ENCODE data around the gene LRRK2.

Gene LRRK2

GRCh38 chr12:40342010-40342409 lies 117.2 kb downstream of the LRRK2 start:
- DNase-seq: no peak
- H4K8ac ChIP-seq (ENCODE audit: low read depth, low read length): no peak overlapping the region
- H3K27ac ChIP-seq (ENCODE audit: low read depth, low read length): no peak overlapping the region
- no peak overlapping the region for H2AFZ ChIP-seq (ENCODE audit: insufficient read depth, low read length, poor library complexity)
- H2BK120ac ChIP-seq (ENCODE audit: insufficient read depth, low read length, poor library complexity): no peak overlapping the region
- H3K18ac ChIP-seq (ENCODE audit: low read length): no peak overlapping the region
- no peaks in the 10 kb centered on the region for H3K36me3 ChIP-seq (ENCODE audit: control insufficient read depth in 1 of 2, insufficient read depth in 2 of 2, low read length in 2 of 2)
- no peak overlapping the region for H2BK5ac ChIP-seq (ENCODE audit: low read depth, low read length, poor library complexity)
- H3K79me1 ChIP-seq (ENCODE audit: low read length): no peaks in the 10 kb centered on the region
- no CpG with 5 or more reads among the region's 2 CpGs for WGBS (ENCODE audit: extremely low coverage, insufficient coverage, insufficient read length)
- H3K23ac ChIP-seq (ENCODE audit: low read length): no peak overlapping the region
- H3K4me1 ChIP-seq (ENCODE audit: control insufficient read depth in 1 of 2, insufficient read depth in 2 of 2, low read length in 2 of 2): no peaks in the 10 kb centered on the region
- H3K4me2 ChIP-seq (ENCODE audit: low read length): no peak overlapping the region
- no peak overlapping the region for H3K14ac ChIP-seq (ENCODE audit: low read length)
- H4K12ac ChIP-seq (ENCODE audit: low read depth, low read length): no peak overlapping the region
- H3K27me3 ChIP-seq (ENCODE audit: insufficient read depth, low read length): no peaks in the 10 kb centered on the region
- no peaks in the 10 kb centered on the region for H3K79me2 ChIP-seq (ENCODE audit: control insufficient read depth, insufficient read depth, low read length, poor library complexity)
- H3K9ac ChIP-seq (ENCODE audit: low read length): no peak overlapping the region
- no peaks in the 10 kb centered on the region for H3K9me3 ChIP-seq (ENCODE audit: insufficient read depth, low read depth, low read length)
- no peak overlapping the region for H2AK5ac ChIP-seq (ENCODE audit: low read length)
- no peak overlapping the region for H3K4ac ChIP-seq (ENCODE audit: low read depth, low read length)
- H2BK12ac ChIP-seq (ENCODE audit: low read length): no peak overlapping the region
- H4K91ac ChIP-seq (ENCODE audit: low read depth, low read length): no peak overlapping the region
- H3K4me3 ChIP-seq (ENCODE audit: low read depth, low read length): no peak overlapping the region

- Histone ChIP-seq H2AK5ac (ENCODE audit: low read length) (no peak overlapping the region), H3K79me1 (ENCODE audit: low read length) (no peaks in the 10 kb centered on the region), H3K18ac (ENCODE audit: low read length) (no peak overlapping the region), H4K91ac (ENCODE audit: low read depth, low read length) (no peak overlapping the region), H4K8ac (ENCODE audit: low read depth, low read length) (no peak overlapping the region), H3K23ac (ENCODE audit: low read length) (no peak overlapping the region), H3K27ac (ENCODE audit: low read depth, low read length) (no peak overlapping the region), H3K14ac (ENCODE audit: low read length) (no peak overlapping the region), H3K9me3 (ENCODE audit: insufficient read depth, low read depth, low read length) (no peaks in the 10 kb centered on the region), H3K36me3 (ENCODE audit: control insufficient read depth in 1 of 2, insufficient read depth in 2 of 2, low read length in 2 of 2) (no peaks in the 10 kb centered on the region), H3K4ac (ENCODE audit: low read depth, low read length) (no peak overlapping the region), H4K12ac (ENCODE audit: low read depth, low read length) (no peak overlapping the region), H3K79me2 (ENCODE audit: control insufficient read depth, insufficient read depth, low read length, poor library complexity) (no peaks in the 10 kb centered on the region), H3K4me3 (ENCODE audit: low read depth, low read length) (no peak overlapping the region), H2BK5ac (ENCODE audit: low read depth, low read length, poor library complexity) (no peak overlapping the region), H3K9ac (ENCODE audit: low read length) (no peak overlapping the region), H2BK120ac (ENCODE audit: insufficient read depth, low read length, poor library complexity) (no peak overlapping the region), H2BK12ac (ENCODE audit: low read length) (no peak overlapping the region), H3K4me2 (ENCODE audit: low read length) (no peak overlapping the region), H2AFZ (ENCODE audit: insufficient read depth, low read length, poor library complexity) (no peak overlapping the region), H3K4me1 (ENCODE audit: control insufficient read depth in 1 of 2, insufficient read depth in 2 of 2, low read length in 2 of 2) (no peaks in the 10 kb centered on the region), H3K27me3 (ENCODE audit: insufficient read depth, low read length) (no peaks in the 10 kb centered on the region)
- DNase-seq: no peak
- no CpG with 5 or more reads among the region's 4 CpGs for WGBS (ENCODE audit: extremely low coverage, insufficient coverage, insufficient read length)
These were observed 118.3 kb downstream of the LRRK2 start for GRCh38 chr12:40343124-40343523.

- H4K12ac ChIP-seq (ENCODE audit: low read depth, low read length): no peak overlapping the region
- no peak overlapping the region for H2BK12ac ChIP-seq (ENCODE audit: low read length)
- no peak overlapping the region for H3K18ac ChIP-seq (ENCODE audit: low read length)
- no peak overlapping the region for H3K14ac ChIP-seq (ENCODE audit: low read length)
- DNase-seq: no peak
- no peaks in the 10 kb centered on the region for H3K9me3 ChIP-seq (ENCODE audit: insufficient read depth, low read depth, low read length)
- H3K79me1 ChIP-seq (ENCODE audit: low read length): no peaks in the 10 kb centered on the region
- no peak overlapping the region for H3K4me3 ChIP-seq (ENCODE audit: low read depth, low read length)
- H4K8ac ChIP-seq (ENCODE audit: low read depth, low read length): no peak overlapping the region
- H3K27me3 ChIP-seq (ENCODE audit: insufficient read depth, low read length): no peaks in the 10 kb centered on the region
- H3K9ac ChIP-seq (ENCODE audit: low read length): no peak overlapping the region
- no peak overlapping the region for H3K4ac ChIP-seq (ENCODE audit: low read depth, low read length)
- no peak overlapping the region for H2BK120ac ChIP-seq (ENCODE audit: insufficient read depth, low read length, poor library complexity)
- no peaks in the 10 kb centered on the region for H3K4me1 ChIP-seq (ENCODE audit: control insufficient read depth in 1 of 2, insufficient read depth in 2 of 2, low read length in 2 of 2)
- no CpG with 5 or more reads among the region's 1 CpG for WGBS (ENCODE audit: extremely low coverage, insufficient coverage, insufficient read length)
- H3K4me2 ChIP-seq (ENCODE audit: low read length): no peak overlapping the region
- H2BK5ac ChIP-seq (ENCODE audit: low read depth, low read length, poor library complexity): no peak overlapping the region
- no peaks in the 10 kb centered on the region for H3K36me3 ChIP-seq (ENCODE audit: control insufficient read depth in 1 of 2, insufficient read depth in 2 of 2, low read length in 2 of 2)
- H2AFZ ChIP-seq (ENCODE audit: insufficient read depth, low read length, poor library complexity): no peak overlapping the region
- no peak overlapping the region for H4K91ac ChIP-seq (ENCODE audit: low read depth, low read length)
- no peak overlapping the region for H3K27ac ChIP-seq (ENCODE audit: low read depth, low read length)
- H3K23ac ChIP-seq (ENCODE audit: low read length): no peak overlapping the region
- no peaks in the 10 kb centered on the region for H3K79me2 ChIP-seq (ENCODE audit: control insufficient read depth, insufficient read depth, low read length, poor library complexity)
- no peak overlapping the region for H2AK5ac ChIP-seq (ENCODE audit: low read length)
These were observed 119.5 kb downstream of the LRRK2 start for GRCh38 chr12:40344312-40344711.

- no peak overlapping the region for H3K14ac ChIP-seq (ENCODE audit: low read length)
- H3K4me3 ChIP-seq (ENCODE audit: low read depth, low read length): no peak overlapping the region
- H4K8ac ChIP-seq (ENCODE audit: low read depth, low read length): no peak overlapping the region
- H3K79me1 ChIP-seq (ENCODE audit: low read length): peaks cover 5% of the 10 kb centered on the region
- no peak overlapping the region for H3K9ac ChIP-seq (ENCODE audit: low read length)
- H3K27me3 ChIP-seq (ENCODE audit: insufficient read depth, low read length): no peaks in the 10 kb centered on the region
- no peak overlapping the region for H2AFZ ChIP-seq (ENCODE audit: insufficient read depth, low read length, poor library complexity)
- H2AK5ac ChIP-seq (ENCODE audit: low read length): no peak overlapping the region
- WGBS (ENCODE audit: extremely low coverage, insufficient coverage, insufficient read length): no CpG with 5 or more reads among the region's 1 CpG
- no peak overlapping the region for H2BK120ac ChIP-seq (ENCODE audit: insufficient read depth, low read length, poor library complexity)
- H3K4ac ChIP-seq (ENCODE audit: low read depth, low read length): no peak overlapping the region
- H3K4me2 ChIP-seq (ENCODE audit: low read length): no peak overlapping the region
- H3K23ac ChIP-seq (ENCODE audit: low read length): no peak overlapping the region
- H3K4me1 ChIP-seq (ENCODE audit: control insufficient read depth in 1 of 2, insufficient read depth in 2 of 2, low read length in 2 of 2): peaks cover 0 to 5% of the 10 kb centered on the region in 2 experiments
- H4K12ac ChIP-seq (ENCODE audit: low read depth, low read length): no peak overlapping the region
- H2BK12ac ChIP-seq (ENCODE audit: low read length): no peak overlapping the region
- H3K79me2 ChIP-seq (ENCODE audit: control insufficient read depth, insufficient read depth, low read length, poor library complexity): no peaks in the 10 kb centered on the region
- H2BK5ac ChIP-seq (ENCODE audit: low read depth, low read length, poor library complexity): no peak overlapping the region
- H3K36me3 ChIP-seq (ENCODE audit: control insufficient read depth in 1 of 2, insufficient read depth in 2 of 2, low read length in 2 of 2): no peaks in the 10 kb centered on the region
- H4K91ac ChIP-seq (ENCODE audit: low read depth, low read length): no peak overlapping the region
- no peak for DNase-seq
- no peak overlapping the region for H3K18ac ChIP-seq (ENCODE audit: low read length)
- no peaks in the 10 kb centered on the region for H3K9me3 ChIP-seq (ENCODE audit: insufficient read depth, low read depth, low read length)
- peak overlapping the region; percentile 14 for H3K27ac ChIP-seq (ENCODE audit: low read depth, low read length)
These were observed 127.2 kb downstream of the LRRK2 start for GRCh38 chr12:40351976-40352375.

Measured in trophoblast cell (in vitro differentiated cells and primary cell).